Transverse colon (tissue), 4 donors: Measurements from ENCODE around the gene ITGA11. TPM values are rescaled to one million over a fixed set of nuclear protein-coding genes. Genes with fewer than 3 reads are reported as not detected.

Experiments used
- DNase-seq: peaks from one replicate; pipeline ENCODE4 v3.0.0-alpha.2; 2019
- H3K27ac ChIP-seq, 4 donors: fragments of 200-600 bp; sonication (generic); 2 replicates each; pipeline ENCODE4 v1.5.1; 2016 to 2018; ENCODE audit warnings: inconsistent platforms in 4 of 4
- H3K27me3 ChIP-seq: fragments of 200-600 bp; sonication (generic); 2 replicates; pipeline ENCODE4 v1.5.1; 2017; ENCODE audit warnings: inconsistent platforms
- H3K36me3 ChIP-seq, 4 donors: fragments of 200-600 bp; sonication (generic); 2 replicates each; pipeline ENCODE4 v1.5.1; 2017 to 2019; ENCODE audit warnings: inconsistent platforms in 4 of 4
- H3K4me1 ChIP-seq, 4 donors: fragments of 200-600 bp; sonication (generic); 2 replicates each; pipeline ENCODE4 v1.5.1; 2017 to 2020; ENCODE audit warnings: inconsistent platforms in 4 of 4
- H3K4me3 ChIP-seq, 4 donors: fragments of 200-600 bp; sonication (generic); 1 replicate in 1 of 4; 2 replicates in 3 of 4; pipeline versions ENCODE4 v1.5.1 to v1.6.1; 2017 to 2019; ENCODE audit warnings: inconsistent platforms in 4 of 4
- H3K9me3 ChIP-seq, 2 donors: fragments of 200-600 bp; sonication (generic); 2 replicates each; pipeline ENCODE4 v1.5.1; 2017 to 2019; ENCODE audit warnings: inconsistent platforms in 2 of 2
- CTCF ChIP-seq, 5 experiments: fragments of 200-600 bp in 3 of 5; fragments of 450-650 bp in 2 of 5; sonication (generic) in 3 of 5; IDR thresholded peaks; 1 replicate in 2 of 5; 2 replicates in 3 of 5; pipeline ENCODE4 v1.5.1; 2016 to 2017; ENCODE audit warnings: antibody characterized with exemption in 5 of 5, inconsistent platforms in 3 of 5, mild to moderate bottlenecking in 2 of 5, moderate library complexity in 1 of 5
- EP300 ChIP-seq: sonication (generic); formaldehyde crosslinking; IDR thresholded peaks from one replicate; pipeline ENCODE4 v1.6.1; 2017; ENCODE audit warnings: antibody characterized with exemption, low read depth
- POLR2A ChIP-seq: fragments of 450-650 bp; IDR thresholded peaks from one replicate; pipeline ENCODE4 v1.6.1; 2016; ENCODE audit warnings: antibody characterized with exemption, mild to moderate bottlenecking, moderate library complexity
- POLR2AphosphoS5 ChIP-seq, 3 donors: sonication (generic); formaldehyde crosslinking; IDR thresholded peaks; one replicate each; pipeline ENCODE4 v1.6.1; 2016; ENCODE audit warnings: antibody characterized with exemption in 3 of 3
- WGBS, 2 donors: methylation state at CpG; one replicate each; pipeline ENCODE4 v1.1.5; 2018; ENCODE audit warnings: low coverage in 1 of 2; 5-methylcytosine and 5-hydroxymethylcytosine counted together
- in situ Hi-C, 4 donors: fragments of 200-750 bp; cut with MboI; loops; one replicate each; pipeline versions ENCODE4 v1.15.0 to v1.15.1; 2017; ENCODE audit warnings: low sequenced_read_pairs in 3 of 4, low pct_ligation_motif_present in 1 of 4, low pct_unique_long_range_greater_than_20kb in 1 of 4
- intact Hi-C: fragments of 100-400 bp; cut with DNase I; formaldehyde crosslinking; loops from one replicate; pipeline ENCODE4 v1.15.1; 2023; ENCODE audit warnings: low total_unique reads
- total RNA-seq, 4 donors: library from RNA; depleted of rRNA; stranded (reverse); fragments of >200 nt; gene quantifications; one replicate each; pipeline ENCODE4 v1.1.0, GENCODE V29; 2016

ITGA11 gene
- total RNA-seq, 4 donors from 2014 or later: 0.37 to 3.2 (median 1.1) TPM

- Histone ChIP-seq H3K27ac (no peak overlapping the region), H3K9me3 (peaks cover 4 to 6% of the 10 kb centered on the region in 2 donors), H3K4me3 (no peak overlapping the region), H3K4me1 (no peaks in the 10 kb centered on the region), H3K36me3 (no peaks in the 10 kb centered on the region), H3K27me3 (no peaks in the 10 kb centered on the region)
- no peak for TF ChIP-seq EP300
- no peak for TF ChIP-seq POLR2A
- no peak for TF ChIP-seq POLR2AphosphoS5 (IDR thresholded peaks at IDR 0.05)
- no peak for TF ChIP-seq CTCF (IDR thresholded peaks at IDR 0.05)
- in situ Hi-C loops: loop anchor here in 1 of 4 donors (25.0 kb wide), 1 partner anchor 138 kb away; no protein-coding TSS in a partner anchor
- WGBS, 2 donors: 51 to 64% methylated on average over 3 of the region's 3 CpGs
- intact Hi-C loops: no loop called here
- no peak for DNase-seq
Measured at GRCh38 chr15:68249058-68249713, 182.8 kb downstream of the ITGA11 start.

Other genes with a start within 250 kb of the ITGA11 start
- 100 to 1,000 TPM in 1 of 4 donors, 10 to 100 TPM in 3; 56.3 to 153 (median 75.2) TPM for gene CALML4, start 226.8 kb downstream of the ITGA11 start, total RNA-seq
- 10 to 100 TPM; 13.8 to 28.1 (median 18.2) TPM for gene CLN6, start 202.4 kb downstream of the ITGA11 start, total RNA-seq
- gene FEM1B, start 154.4 kb downstream of the ITGA11 start, total RNA-seq: 10 to 100 TPM; 25.1 to 64.7 (median 43.0) TPM
- 1 to 10 TPM in 3 of 4 donors, under 1 TPM in 1; 0.40 to 2.2 (median 2.0) TPM for gene CORO2B, start 146.8 kb upstream of the ITGA11 start, total RNA-seq